Stimulated activated memory B cell treated with anti-CD40 and anti-IgM and Interleukin-4, amounts not matched to agents 10 μg/mL and 1 μg/mL and 100 μg/mL, for 72 hours (primary cell): ENCODE data around the gene MYPN.
"Not testable (repeated sequence)": the region's sequence is repeated elsewhere in the genome, so short reads cannot be mapped to it uniquely, and the experiment has no call there.

ENCODE experiments used
- ATAC-seq: fragments of 150-1000 bp; cut with Tn5 transposase; 2 replicates; pipeline ENCODE4 v1.10.0; 2021
- H3K27ac Mint-ChIP-seq: one replicate; pipeline ENCODE4 v1.8.0; 2022; ENCODE audit warnings: mild to moderate bottlenecking, mixed read lengths
- H3K27me3 Mint-ChIP-seq: one replicate; pipeline ENCODE4 v1.8.0; 2022; ENCODE audit warnings: mixed read lengths
- H3K36me3 Mint-ChIP-seq: one replicate; pipeline ENCODE4 v1.8.0; 2022; ENCODE audit warnings: mixed read lengths
- H3K4me1 Mint-ChIP-seq: one replicate; pipeline ENCODE4 v1.8.0; 2022; ENCODE audit warnings: mixed read lengths
- H3K4me3 Mint-ChIP-seq: one replicate; pipeline ENCODE4 v1.8.0; 2022; ENCODE audit warnings: mild to moderate bottlenecking, moderate library complexity, mixed read lengths
- H3K9me3 Mint-ChIP-seq: one replicate; pipeline ENCODE4 v1.8.0; 2022; ENCODE audit warnings: mixed read lengths

The MYPN gene

DNA sequence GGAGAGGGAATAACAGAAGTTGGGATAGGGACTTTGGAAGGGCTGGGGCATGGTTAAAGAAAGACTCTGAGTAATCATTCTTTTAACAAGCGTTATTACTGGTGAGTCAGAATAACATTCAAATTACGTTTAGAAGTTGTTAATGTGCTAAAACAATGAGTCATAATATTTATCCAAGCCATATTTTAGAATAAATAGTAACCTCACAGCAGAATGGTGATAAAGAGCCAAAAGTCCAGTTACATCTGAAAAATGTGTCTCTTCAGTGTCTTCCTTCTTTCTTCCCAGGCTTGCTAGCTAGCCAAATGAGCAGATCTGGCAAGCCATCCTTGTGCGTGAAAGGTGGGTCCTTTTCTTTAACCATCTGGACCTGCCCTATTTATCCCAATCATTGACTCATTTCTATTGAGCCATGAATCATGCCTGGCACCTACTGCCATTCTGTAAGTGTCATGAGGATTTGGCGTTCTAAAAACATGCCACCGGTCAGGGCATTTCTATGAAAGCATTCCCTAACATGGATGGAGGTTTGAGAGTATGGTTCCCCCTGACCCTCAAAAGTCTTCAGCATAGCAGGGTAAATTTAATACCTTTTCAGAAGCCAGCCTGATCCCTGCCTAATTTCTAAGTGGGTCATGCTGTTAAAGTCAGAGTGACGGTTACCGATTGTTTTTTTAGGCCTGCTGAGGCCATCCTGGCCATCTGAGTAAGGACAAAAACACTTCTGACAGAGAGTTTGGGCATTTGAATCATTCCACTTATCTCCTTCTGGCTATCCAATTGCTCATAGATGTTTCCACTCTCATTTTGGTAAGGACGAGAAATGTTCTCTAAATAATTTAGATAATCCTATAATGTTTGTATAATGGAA is 26.9 kb downstream of the MYPN start:
- peaks cover 21% of the 10 kb centered on the region for H3K27me3 Mint-ChIP-seq
- H3K9me3 Mint-ChIP-seq: no peaks in the 10 kb centered on the region
- ATAC-seq: no peak
- H3K4me3 Mint-ChIP-seq: no peak overlapping the region
- H3K4me1 Mint-ChIP-seq: no peaks in the 10 kb centered on the region
- no peak overlapping the region for H3K27ac Mint-ChIP-seq
- H3K36me3 Mint-ChIP-seq: no peaks in the 10 kb centered on the region

GRCh38 chr10:68137171-68137570 is 27.9 kb downstream of the MYPN start:
- ATAC-seq: no peak
- no peaks in the 10 kb centered on the region for H3K36me3 Mint-ChIP-seq
- no peaks in the 10 kb centered on the region for H3K4me1 Mint-ChIP-seq
- no peaks in the 10 kb centered on the region for H3K9me3 Mint-ChIP-seq
- H3K4me3 Mint-ChIP-seq: no peak overlapping the region
- no peak overlapping the region for H3K27ac Mint-ChIP-seq
- H3K27me3 Mint-ChIP-seq: peaks cover 28% of the 10 kb centered on the region

DNA sequence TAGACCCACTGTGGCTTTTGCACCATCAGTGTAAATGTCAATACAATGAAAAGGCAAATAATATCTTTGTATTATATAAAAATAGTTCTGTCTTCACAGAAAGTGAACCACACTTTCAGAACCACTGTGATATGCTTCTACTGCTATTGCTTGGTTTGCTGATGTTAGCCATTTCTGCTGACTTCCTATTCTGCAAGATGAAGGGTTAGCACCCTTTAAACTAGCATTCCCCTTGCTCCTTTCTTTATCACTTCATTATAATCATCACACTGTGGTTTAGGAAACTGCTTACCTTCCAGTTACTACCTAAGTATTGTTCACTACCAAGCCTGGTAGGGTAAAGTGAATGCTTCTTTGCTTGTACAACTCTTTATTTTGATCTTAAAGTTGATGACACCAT is 29.2 kb downstream of the MYPN start:
- no peaks in the 10 kb centered on the region for H3K4me1 Mint-ChIP-seq
- H3K36me3 Mint-ChIP-seq: no peaks in the 10 kb centered on the region
- ATAC-seq: no peak
- H3K4me3 Mint-ChIP-seq: no peak overlapping the region
- H3K9me3 Mint-ChIP-seq: no peaks in the 10 kb centered on the region
- H3K27ac Mint-ChIP-seq: no peak overlapping the region
- H3K27me3 Mint-ChIP-seq: peaks cover 28% of the 10 kb centered on the region

GRCh38 chr10:68139448-68140272 is 30.4 kb downstream of the MYPN start:
- Mint-ChIP-seq H3K36me3 (no peaks in the 10 kb centered on the region), H3K9me3 (no peaks in the 10 kb centered on the region), H3K27me3 (peaks cover 28% of the 10 kb centered on the region), H3K4me3 (no peak overlapping the region), H3K4me1 (no peaks in the 10 kb centered on the region), H3K27ac (no peak overlapping the region)
- ATAC-seq: no peak

DNA sequence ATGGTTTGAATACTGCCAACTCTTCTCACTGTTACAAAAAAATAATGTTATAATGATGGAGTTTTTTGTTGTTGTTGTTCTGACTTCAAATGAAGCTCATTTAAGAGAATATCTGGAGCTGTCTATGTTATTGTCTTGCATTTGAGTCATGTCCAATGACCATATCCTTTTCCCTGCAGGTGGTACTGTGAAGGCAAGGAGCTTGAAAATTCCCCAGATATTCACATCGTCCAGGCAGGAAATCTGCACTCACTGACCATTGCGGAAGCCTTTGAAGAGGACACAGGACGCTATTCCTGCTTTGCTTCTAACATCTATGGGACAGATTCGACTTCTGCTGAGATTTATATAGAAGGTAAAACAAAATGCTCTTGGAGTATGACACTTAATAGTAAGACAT is 33.5 kb downstream of the MYPN start:
- peaks cover 30% of the 10 kb centered on the region for H3K27me3 Mint-ChIP-seq
- H3K4me3 Mint-ChIP-seq: no peak overlapping the region
- no peaks in the 10 kb centered on the region for H3K9me3 Mint-ChIP-seq
- no peaks in the 10 kb centered on the region for H3K36me3 Mint-ChIP-seq
- no peak for ATAC-seq
- H3K27ac Mint-ChIP-seq: no peak overlapping the region
- H3K4me1 Mint-ChIP-seq: no peaks in the 10 kb centered on the region

- no peaks in the 10 kb centered on the region for H3K9me3 Mint-ChIP-seq
- H3K27me3 Mint-ChIP-seq: peaks cover 32% of the 10 kb centered on the region
- no peaks in the 10 kb centered on the region for H3K4me1 Mint-ChIP-seq
- no peak for ATAC-seq
- no peak overlapping the region for H3K27ac Mint-ChIP-seq
- H3K4me3 Mint-ChIP-seq: no peak overlapping the region
- H3K36me3 Mint-ChIP-seq: no peaks in the 10 kb centered on the region
These were observed 35.4 kb downstream of the MYPN start for GRCh38 chr10:68144709-68145108.

GRCh38 chr10:68145705-68146104 is 36.4 kb downstream of the MYPN start:
- no peak overlapping the region for H3K4me3 Mint-ChIP-seq
- no peak for ATAC-seq

DNA sequence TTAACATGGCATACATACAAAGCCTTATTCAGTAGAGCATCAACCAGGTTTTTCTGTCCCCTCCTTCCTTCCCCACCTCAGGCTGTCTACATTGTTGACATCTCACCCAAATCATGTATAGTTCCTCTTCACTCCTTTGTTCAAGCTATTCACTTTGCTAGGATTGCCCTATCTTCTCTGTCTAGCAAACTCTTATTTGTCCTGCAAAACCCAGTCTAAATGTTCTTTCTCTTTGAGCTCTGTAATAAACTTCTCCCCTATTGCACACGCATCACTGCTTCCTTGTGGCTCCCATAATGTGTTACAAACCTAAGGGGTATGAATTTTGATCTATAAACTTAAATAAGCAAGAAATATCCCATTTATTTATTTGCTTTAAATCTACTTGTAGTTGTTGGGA is 36.8 kb downstream of the MYPN start:
- Mint-ChIP-seq H3K9me3 (no peaks in the 10 kb centered on the region), H3K27me3 (peaks cover 19% of the 10 kb centered on the region), H3K36me3 (no peaks in the 10 kb centered on the region), H3K4me1 (no peaks in the 10 kb centered on the region), H3K27ac (no peak overlapping the region), H3K4me3 (no peak overlapping the region)
- no peak for ATAC-seq

More at GRCh38 chr10:68145705-68146104, 36.4 kb downstream of the MYPN start:
- no peak overlapping the region for H3K27ac Mint-ChIP-seq
- H3K4me1 Mint-ChIP-seq: no peaks in the 10 kb centered on the region
- H3K36me3 Mint-ChIP-seq: no peaks in the 10 kb centered on the region
- peaks cover 22% of the 10 kb centered on the region for H3K27me3 Mint-ChIP-seq
- no peaks in the 10 kb centered on the region for H3K9me3 Mint-ChIP-seq

- Mint-ChIP-seq H3K27me3 (peaks cover 12% of the 10 kb centered on the region), H3K27ac (no peak overlapping the region), H3K9me3 (no peaks in the 10 kb centered on the region), H3K4me1 (no peaks in the 10 kb centered on the region), H3K36me3 (no peaks in the 10 kb centered on the region), H3K4me3 (no peak overlapping the region)
- ATAC-seq: no peak
These were observed 42.2 kb downstream of the MYPN start for GRCh38 chr10:68151453-68151852.

DNA sequence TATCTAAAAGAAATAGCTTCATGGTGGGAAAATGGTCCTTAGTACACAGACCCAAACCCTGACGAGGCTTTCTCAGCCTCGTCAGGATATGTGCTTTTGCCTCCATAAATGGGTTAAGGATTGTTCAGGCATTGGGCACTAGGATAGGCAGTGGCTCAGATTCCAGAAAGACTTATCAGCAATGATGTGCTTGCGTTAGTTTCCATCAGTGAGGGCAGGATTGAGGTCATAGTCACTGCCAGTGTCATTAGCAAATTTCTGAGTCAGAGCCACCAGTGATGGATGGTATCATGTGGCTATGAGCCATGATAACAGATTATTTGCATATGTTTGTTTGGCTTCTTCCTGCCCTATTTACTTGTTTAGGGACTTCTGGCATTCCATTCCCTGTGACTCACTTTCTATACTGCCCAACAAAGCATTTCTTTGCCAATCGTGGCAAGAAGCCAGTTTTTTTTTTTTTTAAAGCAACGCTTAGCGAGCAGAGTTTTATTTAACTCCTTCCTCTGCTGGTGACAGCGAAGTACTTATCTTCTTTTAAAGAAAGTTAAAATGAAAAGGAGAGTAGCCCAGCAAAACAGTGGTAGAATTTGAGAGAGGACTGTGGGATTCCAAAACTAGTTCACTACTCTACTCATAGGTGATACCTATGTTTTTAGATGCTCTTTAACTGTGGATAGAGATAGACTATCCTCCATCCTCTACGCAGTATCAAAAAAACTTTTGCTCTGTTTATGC is 44.4 kb downstream of the MYPN start:
- H3K4me3 Mint-ChIP-seq: no peak overlapping the region
- no peak overlapping the region for H3K27ac Mint-ChIP-seq
- H3K36me3 Mint-ChIP-seq: no peaks in the 10 kb centered on the region
- ATAC-seq: no peak
- no peaks in the 10 kb centered on the region for H3K4me1 Mint-ChIP-seq
- no peaks in the 10 kb centered on the region for H3K9me3 Mint-ChIP-seq
- H3K27me3 Mint-ChIP-seq: peaks cover under 1% of the 10 kb centered on the region

- Mint-ChIP-seq H3K27ac (no peak overlapping the region), H3K36me3 (no peaks in the 10 kb centered on the region), H3K4me3 (no peak overlapping the region), H3K27me3 (no peaks in the 10 kb centered on the region), H3K4me1 (no peaks in the 10 kb centered on the region), H3K9me3 (no peaks in the 10 kb centered on the region)
- no peak for ATAC-seq
These were observed 44.9 kb downstream of the MYPN start for GRCh38 chr10:68154211-68154497.

- Mint-ChIP-seq H3K9me3 (no peaks in the 10 kb centered on the region), H3K27me3 (no peaks in the 10 kb centered on the region), H3K36me3 (no peaks in the 10 kb centered on the region), H3K4me3 (no peak overlapping the region), H3K4me1 (no peaks in the 10 kb centered on the region), H3K27ac (no peak overlapping the region)
- no peak for ATAC-seq
These were observed 46.4 kb downstream of the MYPN start for GRCh38 chr10:68155615-68156210.

GRCh38 chr10:68156373-68157185 is 47.3 kb downstream of the MYPN start:
- Mint-ChIP-seq H3K9me3 (no peaks in the 10 kb centered on the region), H3K4me3 (no peak overlapping the region), H3K4me1 (no peaks in the 10 kb centered on the region), H3K27ac (no peak overlapping the region), H3K36me3 (no peaks in the 10 kb centered on the region), H3K27me3 (no peaks in the 10 kb centered on the region)
- ATAC-seq: no peak

DNA sequence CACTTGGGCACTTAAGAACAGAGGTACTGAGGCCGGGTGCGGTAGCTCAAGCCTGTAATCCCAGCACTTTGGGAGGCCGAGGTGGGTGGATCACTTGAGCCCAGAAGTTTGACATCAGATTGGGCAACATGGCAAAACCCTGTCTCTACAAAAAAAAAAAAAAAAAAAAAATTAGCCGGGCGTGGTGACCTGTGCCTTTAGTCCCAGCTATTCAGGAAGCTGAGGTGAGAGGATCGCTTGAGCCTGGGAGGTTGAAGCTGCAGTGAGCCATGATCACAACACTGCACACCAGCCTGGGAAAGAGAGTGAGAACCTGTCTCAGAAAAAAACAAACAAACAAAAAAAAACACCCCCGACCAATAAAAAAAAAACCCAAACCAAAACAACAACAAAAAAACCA is 48.2 kb downstream of the MYPN start:
- not testable (repeated sequence) for H3K27me3 Mint-ChIP-seq, H3K36me3 Mint-ChIP-seq, H3K9me3 Mint-ChIP-seq, H3K4me3 Mint-ChIP-seq, ATAC-seq, H3K27ac Mint-ChIP-seq, H3K4me1 Mint-ChIP-seq
